Amygdala (tissue), 56 donors: Measurements from ENCODE around the gene CBX2.
A peak's percentile ranks its signal among the peaks of the same experiment; 100 is the strongest.
"Not testable (repeated sequence)": the region's sequence is repeated elsewhere in the genome, so short reads cannot be mapped to it uniquely, and the experiment has no call there.

Experiments used
- DNase-seq, 56 donors: peaks; one replicate each; lab custom pipeline; 2025; lab: John Stamatoyannopoulos, UW

Gene CBX2

DNA sequence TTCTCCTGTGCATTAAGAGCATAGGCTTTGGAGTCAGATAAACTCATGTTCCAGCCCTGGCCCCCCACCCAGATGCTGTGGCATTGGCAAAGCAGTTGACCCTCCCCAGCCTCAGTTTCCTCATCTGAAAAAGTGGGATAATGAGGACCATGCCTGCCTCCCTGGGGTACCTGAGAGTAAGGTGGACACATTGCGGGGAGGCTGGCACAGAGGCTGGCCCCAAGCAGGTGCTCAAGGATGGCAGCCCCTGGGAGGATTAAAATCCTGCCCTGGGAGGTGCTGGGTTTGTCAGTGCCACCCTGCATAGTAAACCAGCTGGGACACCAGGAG lies 35.4 kb upstream of the CBX2 start:
- no peak for DNase-seq

DNA sequence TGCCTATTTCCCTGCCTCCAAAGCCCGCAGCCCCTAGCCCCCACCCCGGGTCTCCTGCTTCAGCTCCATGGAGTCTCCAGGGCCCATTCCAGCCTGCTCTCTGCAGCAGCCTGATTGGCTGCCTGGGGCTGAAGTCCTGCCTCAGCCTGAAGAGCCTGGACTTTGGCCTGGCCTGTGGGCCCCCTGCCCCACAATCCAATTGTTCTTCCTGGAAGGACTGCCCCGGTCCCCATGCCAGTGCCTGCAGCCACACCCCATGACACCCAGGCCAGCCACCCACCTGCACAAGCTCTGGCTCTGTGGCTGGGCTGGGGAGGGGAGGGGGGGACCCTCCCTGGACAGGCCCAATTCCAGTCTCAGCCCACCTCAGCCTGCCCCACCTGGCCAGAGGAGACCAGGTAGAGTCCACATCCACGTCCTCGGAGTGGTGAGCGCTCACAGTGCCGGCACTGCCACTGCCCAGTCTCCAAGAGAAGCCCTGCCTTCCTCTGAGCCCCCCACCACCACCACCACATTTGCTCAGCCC lies 34.9 kb upstream of the CBX2 start:
- DNase-seq = no peak

DNA sequence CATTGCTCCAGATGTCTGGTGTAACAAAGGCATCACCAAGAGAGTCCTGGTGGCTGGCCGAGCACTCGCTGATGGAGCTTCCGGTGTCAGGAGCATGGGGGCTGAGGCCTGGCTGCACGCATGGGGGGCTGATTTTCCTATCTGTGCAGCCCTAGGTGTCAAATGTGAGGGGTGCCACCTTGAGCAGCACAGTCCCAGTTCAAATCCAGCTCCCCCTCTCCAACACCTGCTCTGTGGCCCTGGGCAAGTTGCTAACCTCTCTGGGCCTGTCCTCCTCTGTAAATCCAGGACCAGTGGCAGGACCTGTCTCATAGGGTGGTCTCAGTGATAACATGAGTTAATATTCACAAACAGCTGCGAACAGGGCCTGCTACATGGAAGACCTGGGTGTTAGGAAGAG lies 34.3 kb upstream of the CBX2 start:
- no peak for DNase-seq

DNA sequence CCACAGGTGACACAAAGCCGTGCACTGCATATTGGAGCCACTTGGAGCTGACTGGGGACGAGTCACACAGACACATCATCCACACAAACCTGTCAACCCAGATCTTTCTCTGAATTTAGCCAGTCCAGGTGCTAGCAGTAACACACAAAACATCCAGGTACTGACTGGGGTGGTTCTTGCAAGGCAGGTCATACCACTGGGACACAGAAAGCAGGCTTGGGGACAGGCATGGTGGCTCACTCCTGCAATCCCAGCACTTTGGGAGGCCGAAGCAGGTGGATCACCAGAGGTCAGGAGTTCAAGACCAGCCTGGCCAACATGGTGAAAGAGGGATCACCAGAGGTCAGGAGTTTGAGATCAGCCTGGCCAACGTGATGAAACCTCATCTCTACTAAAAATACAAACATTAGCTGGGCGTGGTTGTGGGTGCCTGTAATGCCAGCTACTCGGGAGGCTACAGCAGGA lies 32.3 kb upstream of the CBX2 start:
- DNase-seq = no peak

DNA sequence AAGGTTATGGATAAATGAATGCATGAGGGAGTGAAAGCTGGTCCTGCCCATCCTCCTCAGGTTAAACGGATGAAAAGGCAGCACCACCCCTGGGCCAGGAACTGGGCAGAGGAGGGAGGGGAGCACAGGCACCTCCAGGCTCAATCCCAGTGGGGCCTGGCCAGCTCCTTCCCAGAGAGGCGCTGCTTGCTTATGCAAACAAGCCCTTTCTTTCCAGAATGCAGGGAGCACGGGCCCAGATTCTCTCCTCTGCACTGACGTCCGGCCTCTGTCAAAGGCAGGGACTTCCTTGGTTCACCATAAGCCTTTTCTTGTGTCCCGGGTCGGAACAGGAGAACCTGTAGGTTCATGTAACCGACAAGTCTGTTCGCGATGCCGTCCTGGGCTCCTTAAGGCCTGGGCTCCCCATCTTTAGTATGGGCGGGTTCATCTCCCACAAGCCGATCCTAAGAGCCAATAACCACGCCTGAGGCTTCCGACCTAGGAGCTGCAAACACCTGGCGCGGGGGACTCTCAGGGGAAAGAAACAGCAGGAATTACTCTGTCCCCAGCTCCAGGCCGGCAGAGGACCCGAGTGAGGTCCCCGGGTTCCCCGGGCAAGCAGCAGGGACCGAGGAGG lies 30.9 kb upstream of the CBX2 start:
- no peak for DNase-seq

DNA sequence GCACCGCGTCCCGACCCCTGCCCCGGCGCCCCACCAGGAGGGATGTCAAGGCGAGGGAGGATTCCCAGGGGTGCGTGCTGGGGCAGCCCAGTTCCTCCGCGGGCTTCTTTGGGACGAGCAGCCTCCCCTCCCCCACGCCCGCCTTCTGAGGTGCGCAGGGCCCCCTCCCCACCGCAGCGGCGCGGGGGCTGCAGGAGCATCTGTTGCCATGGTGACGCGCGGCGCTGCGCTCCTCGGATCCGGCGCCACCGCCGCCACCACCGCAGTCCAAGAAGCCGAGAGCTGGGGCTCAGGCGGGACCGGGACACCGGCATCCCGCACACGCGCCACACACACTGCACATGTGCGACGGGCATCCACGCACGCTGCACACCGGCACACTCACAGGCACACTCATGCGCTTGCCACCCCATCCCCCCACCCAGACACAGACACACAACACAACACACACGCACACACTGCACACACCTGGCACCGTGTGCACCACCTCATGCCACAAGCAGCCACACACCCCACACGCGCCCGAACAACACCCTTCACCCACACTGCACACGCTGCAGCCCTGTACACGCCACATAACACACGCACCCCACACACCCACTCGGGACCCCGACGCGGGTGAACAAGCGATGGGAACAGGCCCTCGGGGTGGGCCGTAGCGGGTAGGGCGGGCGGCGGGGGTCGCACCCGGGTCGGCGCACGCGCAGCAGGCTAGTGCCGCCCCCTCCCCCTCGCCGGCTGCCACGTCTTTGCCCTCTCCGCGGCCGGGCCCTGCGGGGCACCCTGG lies 30.2 kb upstream of the CBX2 start:
- peak in 3 of 56 donors; percentile 15 to 18 (median 17) for DNase-seq

DNA sequence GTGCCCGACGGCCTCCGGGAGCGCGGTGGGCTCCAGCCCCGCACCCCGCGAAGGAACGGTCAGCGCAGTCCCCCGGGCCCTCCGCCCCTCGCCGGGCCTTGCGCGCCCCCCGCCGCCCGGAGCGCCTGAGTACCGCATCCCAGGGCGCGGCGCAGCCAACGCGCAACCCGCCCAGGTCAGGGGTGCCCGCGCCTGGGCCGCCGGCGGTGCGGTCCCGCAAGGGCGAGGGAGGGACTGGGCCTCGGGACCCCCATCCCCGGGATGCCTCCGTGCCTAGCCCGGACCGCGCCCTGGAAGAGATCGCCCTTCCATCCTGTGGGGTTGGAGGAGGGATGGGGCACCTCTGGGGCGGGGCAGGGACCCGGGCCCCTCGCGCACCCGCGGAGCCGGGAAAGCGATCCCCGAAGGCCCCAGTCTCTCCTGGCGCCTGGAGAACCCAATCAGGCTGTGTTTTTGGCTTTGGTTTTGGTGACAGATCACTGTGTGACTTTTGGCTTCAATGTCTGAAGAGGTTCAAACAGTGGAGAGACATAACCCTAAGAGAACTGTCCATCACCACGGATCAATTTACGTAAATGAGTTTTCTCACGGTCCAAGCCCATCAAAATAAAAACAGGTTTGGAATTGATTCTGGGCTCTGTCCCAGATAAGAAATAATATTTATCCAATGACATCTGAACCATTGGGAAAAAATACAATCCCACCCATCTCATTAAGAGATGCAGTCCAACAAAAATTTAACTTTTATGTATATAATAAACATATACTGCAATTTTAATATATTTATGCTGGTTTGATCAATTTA lies 29.5 kb upstream of the CBX2 start:
- DNase-seq = no peak

DNA sequence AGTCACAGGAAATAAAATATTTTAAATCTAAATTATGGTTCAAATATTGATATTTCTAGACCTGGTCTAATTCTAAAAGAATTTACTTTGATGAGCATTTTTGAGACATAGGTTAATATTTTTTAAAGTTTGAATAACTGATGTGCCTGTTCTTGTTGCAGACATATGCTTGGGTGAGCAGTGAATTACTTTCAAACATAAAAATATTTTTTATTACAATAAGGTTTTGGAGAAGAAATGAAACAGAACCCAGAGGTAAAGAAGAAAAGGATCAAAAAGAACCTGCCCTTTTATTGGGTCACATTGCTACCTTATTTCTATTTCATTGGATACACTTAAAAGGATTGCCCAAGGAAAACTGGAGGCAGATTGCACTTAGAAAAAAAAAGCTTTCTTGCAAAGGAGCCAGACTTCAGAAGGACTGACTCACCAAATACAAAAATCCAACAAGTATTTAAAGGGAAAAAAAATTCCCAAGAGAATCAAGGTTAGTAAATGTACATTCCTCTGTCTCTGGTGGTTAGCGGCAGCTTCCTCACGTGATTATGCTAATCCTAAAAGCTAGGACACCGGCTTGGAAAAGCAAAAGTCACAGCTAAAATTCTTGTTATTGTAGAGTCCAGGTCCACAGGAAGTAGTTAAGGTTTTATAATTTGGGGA lies 28.7 kb upstream of the CBX2 start:
- no peak for DNase-seq

DNA sequence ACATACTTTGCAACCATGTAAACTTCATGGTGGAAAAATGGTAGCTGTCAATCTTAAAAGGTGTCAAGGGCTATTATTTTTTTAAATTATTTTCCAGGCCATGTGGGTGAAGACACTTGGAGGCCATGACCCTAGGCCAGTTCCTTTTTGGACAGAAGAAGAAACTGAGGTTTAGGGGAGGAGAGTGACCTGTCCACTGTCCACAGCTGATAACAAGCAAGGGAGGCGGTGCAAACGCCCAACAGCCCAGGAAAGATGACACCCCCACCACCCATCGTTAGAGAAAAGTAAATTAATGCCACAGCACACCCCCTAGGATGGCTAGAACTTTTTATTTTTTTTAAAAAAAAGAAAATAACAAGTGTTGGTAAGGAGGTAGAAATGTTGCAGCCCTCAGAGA lies 28.0 kb upstream of the CBX2 start:
- no peak for DNase-seq

DNA sequence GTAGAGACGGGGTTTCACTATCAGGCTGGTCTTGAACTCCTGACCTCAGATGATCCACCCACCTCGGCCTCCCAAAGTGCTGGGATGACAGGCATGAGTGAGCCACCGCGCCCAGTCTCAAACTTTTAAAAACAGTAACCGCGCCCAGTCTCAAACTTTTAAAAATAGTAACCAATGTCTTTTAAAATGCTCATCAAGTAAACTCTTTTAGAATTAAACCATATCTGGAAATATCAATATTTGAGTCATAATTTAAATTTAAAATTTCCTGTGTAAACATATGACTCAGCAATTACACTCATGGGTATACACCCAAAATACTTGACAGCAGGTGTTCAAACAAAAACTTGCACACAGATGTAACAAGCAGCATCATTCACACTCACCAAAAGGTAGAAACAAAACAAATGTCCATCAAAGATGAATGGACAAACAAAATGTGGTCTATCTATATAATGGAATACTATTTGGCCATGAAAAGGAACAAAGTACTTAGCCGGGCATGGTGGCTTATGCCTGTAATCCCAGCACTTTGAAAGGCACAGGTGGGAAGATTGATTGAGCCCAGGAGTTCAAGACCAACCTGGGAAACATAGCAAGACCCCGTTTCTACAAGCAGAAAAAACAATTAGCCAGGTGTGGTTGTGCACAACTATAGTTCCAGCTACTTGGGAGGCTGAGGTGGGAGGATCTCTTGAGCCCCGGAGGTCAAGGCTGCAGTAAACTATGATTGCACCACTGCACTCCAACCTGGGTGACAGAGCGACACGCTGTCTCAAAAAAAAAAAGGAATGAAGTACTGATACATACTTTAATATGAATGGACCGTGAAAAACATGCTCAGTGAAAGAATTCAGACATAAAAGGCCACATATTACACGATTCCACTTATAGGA lies 27.1 kb upstream of the CBX2 start:
- DNase-seq = no peak

DNA sequence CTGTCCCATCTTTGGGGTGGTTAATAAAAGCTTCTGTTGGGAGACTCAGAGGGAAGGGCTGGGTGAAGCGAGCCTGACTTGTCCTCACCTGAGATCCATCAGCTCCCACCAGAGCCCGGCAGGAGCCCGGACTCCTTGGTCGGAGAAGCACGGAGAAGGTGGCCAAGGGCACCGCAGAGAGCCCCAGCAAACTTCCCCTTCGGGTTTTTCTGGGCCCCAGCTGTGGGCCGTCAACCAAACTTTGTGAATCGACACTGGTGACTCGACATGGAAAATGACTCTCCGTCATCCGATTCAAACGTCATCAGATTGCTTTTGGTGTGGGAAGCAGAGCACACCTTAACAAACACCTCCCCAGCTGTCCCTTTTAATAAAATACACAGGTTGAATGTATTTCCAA lies 25.8 kb upstream of the CBX2 start:
- no peak for DNase-seq

DNA sequence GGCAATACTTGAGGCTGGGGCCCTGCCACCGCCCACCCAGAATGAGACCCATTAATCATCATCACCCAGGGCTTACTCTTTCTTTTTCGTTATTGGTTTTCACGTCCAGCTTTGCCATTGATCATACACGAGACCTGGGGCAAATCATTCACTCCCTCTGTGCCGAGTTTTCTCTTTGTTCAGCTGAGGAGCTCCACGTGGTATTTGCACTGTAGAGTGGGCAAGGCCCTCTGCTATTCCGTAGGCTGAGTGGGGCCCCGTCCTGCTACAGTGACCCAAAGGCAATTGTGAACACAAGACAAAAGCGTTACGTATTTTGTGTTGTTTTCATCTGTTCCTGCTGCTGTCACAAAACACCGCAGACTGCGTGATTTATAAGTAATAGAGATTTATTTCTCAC lies 23.6 kb upstream of the CBX2 start:
- no peak for DNase-seq

DNA sequence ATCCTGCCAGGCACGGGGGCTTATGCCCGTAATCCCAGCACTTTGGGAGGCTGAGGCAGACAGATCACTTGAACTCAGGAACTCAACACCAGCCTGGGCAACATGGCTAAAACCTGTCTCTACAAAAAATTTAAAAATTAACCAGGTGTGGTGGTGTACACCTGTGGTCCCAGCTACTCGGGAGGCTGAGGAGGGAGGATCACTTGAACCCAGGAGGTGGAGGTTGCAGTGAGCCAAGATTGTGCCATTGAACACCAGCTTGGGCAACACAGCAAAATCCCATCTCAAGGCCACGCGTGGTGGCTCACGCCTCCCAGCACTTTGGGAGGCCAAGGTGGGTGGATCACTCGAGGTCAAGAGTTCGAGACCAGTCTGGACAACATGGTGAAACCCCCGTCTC lies 23.0 kb upstream of the CBX2 start:
- DNase-seq = not testable (repeated sequence)

DNA sequence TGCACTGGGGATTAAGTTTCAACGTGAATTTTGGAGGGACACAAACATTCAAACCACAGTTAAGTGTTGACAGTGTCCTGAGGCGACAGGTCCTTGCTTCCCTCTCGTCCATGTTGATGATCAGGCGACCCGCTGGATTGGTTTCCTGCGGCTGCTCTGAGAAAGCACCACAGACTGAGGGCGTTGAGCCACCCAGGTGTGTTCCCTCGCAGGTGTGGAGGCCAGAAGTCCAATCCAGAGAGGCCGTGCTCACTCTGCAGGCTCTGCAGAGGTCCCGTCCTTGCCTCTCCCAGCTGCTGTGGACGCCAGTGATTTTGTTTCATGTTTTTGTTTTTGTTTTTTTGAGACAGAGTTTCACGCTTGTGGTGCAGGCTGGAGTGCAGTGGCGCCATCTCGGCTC lies 22.4 kb upstream of the CBX2 start:
- no peak for DNase-seq

DNA sequence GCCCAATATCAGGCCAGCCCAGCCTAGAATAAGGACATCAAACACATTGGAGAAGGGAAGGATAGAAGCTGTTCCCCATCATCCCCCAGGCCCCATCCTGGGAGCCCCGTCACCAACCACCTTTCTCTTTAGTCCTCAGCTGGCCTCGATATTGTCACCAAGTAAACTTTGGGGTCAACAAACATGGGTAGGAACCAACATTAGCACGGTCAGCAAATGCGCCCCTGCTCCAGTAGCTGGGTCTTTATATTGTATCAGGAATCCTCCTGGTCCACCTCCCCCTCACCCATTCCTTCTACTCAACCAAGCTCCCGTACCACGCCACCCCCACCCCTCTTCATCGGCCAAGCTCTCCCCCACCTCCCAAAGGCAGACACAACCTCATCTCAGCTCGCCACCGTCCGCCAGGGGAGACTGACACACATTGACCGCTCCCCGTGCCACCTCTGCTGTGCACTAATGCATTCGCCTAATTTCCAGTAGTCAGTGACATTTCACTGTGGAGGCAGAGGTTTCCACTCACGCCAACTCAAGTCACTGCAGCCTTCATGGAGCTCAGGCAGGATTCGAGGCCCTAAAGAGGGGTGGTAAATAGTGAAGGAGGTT lies 20.7 kb upstream of the CBX2 start:
- no peak for DNase-seq

DNA sequence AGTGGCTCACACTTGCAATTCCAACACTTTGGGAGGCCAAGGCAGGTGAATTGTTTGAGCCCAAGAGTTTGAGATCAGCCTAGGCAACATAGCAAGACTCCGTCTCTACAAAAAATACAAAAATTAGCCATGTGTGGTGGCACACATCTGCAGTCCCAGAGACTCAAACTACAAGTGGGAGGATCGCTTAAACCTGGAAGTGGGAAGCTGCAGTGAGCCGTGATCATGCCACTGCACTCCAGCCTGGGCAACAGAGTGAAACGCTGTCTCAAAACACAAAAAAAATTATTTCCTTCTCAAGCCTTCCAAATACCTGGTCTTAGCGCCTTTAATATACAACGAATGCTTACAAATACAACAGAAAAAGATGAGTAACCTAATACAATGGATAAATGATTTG lies 19.7 kb upstream of the CBX2 start:
- no peak for DNase-seq

DNA sequence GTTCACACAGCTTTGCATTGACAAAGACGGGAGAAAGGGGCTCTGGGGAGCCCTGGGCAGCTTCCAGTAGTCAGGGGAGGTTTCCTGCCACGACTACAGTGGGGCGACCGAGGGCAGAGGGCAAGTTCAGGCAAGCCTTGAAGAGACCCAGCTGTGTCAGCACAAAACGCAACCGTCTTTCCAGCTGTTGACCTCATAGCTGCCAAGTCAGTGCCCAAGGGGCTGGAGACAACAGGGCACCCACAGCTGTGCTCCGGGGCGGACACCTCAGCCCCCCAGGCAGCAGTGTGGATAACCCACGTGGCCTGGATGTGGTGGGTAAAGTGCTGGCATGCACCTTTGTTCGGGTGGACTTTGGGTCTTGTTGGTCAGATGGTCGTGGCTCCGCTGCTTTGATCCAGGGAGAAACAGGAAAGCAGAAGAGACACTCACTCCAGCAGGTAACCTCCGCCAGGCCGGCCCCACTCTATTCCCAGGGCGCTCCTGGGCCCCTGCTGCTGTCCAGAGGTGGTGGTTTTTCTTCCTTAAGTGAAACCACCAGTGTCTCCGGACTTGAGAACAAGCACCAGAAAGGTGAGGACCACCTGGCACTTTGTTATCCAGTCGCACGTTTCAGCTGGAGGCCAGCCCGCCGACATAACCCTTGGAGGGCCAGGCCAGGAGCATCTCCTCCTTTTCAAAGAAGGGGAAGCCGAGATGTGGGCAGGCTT lies 17.6 kb upstream of the CBX2 start:
- no peak for DNase-seq

DNA sequence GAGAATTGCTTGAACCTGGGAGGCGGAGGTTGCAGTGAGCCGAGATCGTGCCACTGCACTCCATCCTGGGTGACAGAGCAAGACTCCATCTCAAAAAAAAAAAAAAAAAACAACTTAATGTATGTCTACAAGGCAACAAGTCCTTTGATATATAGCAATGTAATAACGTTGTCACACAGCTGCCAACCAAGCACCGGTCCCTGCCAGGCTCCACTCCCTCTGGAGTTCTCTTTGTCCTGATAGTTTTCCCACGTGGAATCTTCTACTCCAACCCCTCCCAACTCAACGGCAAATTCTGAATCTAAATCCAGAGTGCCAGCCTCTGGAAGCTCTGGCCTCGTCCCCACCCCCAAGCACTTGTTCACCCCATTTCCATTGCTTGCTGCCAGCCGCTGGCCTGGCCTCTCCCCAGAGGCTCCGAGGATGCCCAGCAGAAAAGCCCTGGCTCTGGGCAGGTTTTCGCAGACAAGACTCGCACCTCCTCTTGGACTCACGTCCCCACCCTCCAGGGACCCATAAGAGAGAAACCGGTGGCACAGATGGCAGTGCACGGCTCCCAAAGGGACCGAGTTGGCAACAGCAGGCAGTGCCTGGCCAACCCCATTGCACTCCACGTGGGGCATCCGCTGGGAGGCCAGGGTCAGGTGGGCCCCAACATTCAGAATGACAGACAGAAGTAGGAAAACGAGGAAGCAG lies 15.9 kb upstream of the CBX2 start:
- DNase-seq = peak in 1 of 56 donors; percentile 14
